IPS DF 6.9 (cell line): Measurements from ENCODE around the gene DGCR8.
"Not testable (repeated sequence)": the region's sequence is repeated elsewhere in the genome, so short reads cannot be mapped to it uniquely, and the experiment has no call there.

Source experiments
- DNase-seq: peaks from one replicate; pipeline ENCODE4 v3.0.0-alpha.2; 2013; ENCODE audit warnings: low read depth, low spot score
- H3K27ac ChIP-seq: one replicate; pipeline ENCODE4 v1.5.1; 2013; ENCODE audit warnings: low read length, control low read depth
- H3K27me3 ChIP-seq: 2 replicates; pipeline ENCODE4 v1.6.1; 2013; ENCODE audit warnings: mild to moderate bottlenecking, low read length; ENCODE audit not compliant: control insufficient read depth, insufficient read depth
- H3K36me3 ChIP-seq: 2 replicates; pipeline ENCODE4 v1.6.1; 2013; ENCODE audit warnings: low read length; ENCODE audit not compliant: control insufficient read depth, insufficient read depth
- H3K4me1 ChIP-seq: 2 replicates; pipeline ENCODE4 v1.6.1; 2013; ENCODE audit warnings: low read length; ENCODE audit not compliant: control insufficient read depth, insufficient read depth
- H3K4me3 ChIP-seq: 2 replicates; pipeline ENCODE4 v1.5.1; 2013; ENCODE audit warnings: mild to moderate bottlenecking, low read length
- H3K9me3 ChIP-seq: 2 replicates; pipeline ENCODE4 v1.6.1; 2013; ENCODE audit warnings: low read length, inconsistent platforms; ENCODE audit not compliant: control insufficient read depth, insufficient read depth
- WGBS: extraction: QIAGEN DNeasy Blood & Tissue Kit; methylation state at CpG from one replicate; pipeline ENCODE4 v1.1.7; 2013; ENCODE audit warnings: mixed read lengths, missing lambda C conversion rate; ENCODE audit not compliant: insufficient read length, insufficient coverage; 5-methylcytosine and 5-hydroxymethylcytosine counted together

The DGCR8 gene

DNA sequence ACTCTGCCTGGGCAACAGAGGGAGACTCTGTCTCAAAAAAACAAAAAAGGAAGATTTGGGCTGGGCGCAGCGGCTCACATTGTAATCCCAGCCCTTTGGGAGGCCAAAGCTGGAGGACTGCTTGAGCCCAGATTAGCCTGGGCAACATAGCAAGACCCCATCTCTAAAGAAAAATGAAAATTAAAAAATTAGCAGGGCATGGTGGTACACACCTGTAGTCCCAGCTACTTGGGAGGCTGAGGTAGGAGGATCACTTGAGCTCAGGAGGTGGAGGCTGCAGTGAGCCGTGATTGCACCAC is 12.7 kb upstream of the DGCR8 start:
- DNase-seq, H3K4me3 ChIP-seq, H3K36me3 ChIP-seq, H3K4me1 ChIP-seq, H3K27me3 ChIP-seq, H3K27ac ChIP-seq, H3K9me3 ChIP-seq: not testable (repeated sequence)
- WGBS = no CpG with 5 or more reads among the region's 3 CpGs

DNA sequence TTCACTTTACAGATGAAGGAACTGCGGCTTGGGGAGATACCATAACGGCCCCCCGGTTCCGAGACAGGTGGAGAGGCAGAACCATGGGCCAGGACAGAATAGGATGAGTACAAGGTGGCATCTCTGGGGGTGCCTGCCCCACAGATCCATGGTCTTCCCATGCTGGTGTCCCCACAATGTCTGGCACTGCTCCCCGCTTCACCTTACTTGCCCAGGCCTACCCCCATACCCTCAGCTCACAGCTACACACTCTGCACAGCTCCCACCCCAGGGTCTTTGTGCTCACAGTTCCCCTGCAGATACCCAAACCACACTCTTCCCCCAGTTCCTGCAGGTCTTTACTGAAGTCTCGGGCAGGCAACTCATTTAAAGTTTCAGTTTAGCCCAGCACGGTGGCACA is 11.4 kb upstream of the DGCR8 start:
- WGBS = no CpG with 5 or more reads among the region's 7 CpGs
- Histone ChIP-seq H3K4me3 (no peak overlapping the region), H3K9me3 (no peaks in the 10 kb centered on the region), H3K27ac (no peak overlapping the region), H3K4me1 (no peaks in the 10 kb centered on the region), H3K36me3 (no peaks in the 10 kb centered on the region), H3K27me3 (no peaks in the 10 kb centered on the region)
- no peak for DNase-seq

DNA sequence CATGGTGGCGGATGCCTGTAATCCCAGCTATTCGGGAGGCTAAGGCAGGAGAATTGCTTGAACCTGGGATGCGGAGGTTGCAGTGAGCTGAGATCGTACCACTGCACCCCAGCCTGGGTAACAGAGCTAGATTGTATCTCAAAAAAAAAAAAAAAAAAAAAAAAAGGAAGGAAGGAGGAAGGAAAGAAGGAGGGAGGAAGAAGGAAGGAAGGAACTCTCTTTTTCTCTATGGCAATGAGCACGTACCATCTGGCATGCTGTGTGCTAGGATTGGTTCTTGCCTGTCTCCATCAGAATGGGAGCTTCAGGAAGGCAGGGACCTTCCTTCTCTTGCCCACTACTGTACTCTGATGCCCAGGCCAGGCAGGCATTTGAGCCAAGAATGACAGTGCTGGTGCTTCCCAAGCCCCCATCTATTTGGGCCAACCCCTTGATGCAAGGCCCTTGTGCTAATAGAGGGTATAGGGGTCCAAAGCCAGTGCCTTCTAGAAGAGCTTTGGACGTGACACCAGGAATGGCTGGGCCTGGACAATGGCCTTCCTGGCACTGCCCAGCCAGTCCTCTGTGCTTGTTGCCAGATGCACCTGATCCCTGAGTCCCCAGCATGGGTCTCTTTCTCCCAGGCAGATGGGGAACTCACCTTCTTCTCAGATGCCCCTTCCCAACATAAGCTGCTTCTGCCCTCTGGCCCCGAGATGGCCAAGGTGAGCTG is 10.6 kb upstream of the DGCR8 start:
- H3K36me3 ChIP-seq = no peaks in the 10 kb centered on the region
- H3K4me1 ChIP-seq = no peaks in the 10 kb centered on the region
- H3K4me3 ChIP-seq = no peak overlapping the region
- no peaks in the 10 kb centered on the region for H3K27me3 ChIP-seq
- DNase-seq = no peak
- H3K27ac ChIP-seq = no peak overlapping the region
- H3K9me3 ChIP-seq = no peaks in the 10 kb centered on the region
- WGBS = no CpG with 5 or more reads among the region's 7 CpGs

DNA sequence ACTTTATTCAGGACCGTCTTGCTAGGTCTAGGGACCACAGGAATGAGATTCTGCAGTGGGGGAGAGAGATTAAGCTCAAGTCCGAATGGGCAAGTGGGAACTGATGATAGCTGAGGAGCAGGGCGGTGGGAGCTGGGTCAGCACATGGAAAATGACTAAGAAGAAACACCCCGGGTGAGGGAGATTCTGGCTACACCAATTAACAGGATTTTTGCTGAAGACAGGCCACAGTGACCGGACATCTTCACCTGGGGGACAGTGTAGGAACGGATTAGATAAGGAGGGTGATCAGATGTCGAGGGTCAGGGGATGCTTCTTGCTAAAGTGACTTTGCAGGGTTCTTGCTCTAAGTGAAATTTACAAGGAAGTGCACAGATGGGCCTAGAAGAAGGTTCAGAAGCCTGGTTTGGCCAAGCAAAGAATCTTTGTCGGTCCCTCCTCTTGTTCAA is 8.5 kb upstream of the DGCR8 start:
- WGBS = no CpG with 5 or more reads among the region's 8 CpGs
- Histone ChIP-seq H3K4me1 (no peaks in the 10 kb centered on the region), H3K4me3 (no peak overlapping the region), H3K9me3 (no peaks in the 10 kb centered on the region), H3K36me3 (no peaks in the 10 kb centered on the region), H3K27me3 (no peaks in the 10 kb centered on the region), H3K27ac (no peak overlapping the region)
- DNase-seq = no peak

GRCh38 chr22:20076627-20077172 is 3.3 kb upstream of the DGCR8 start:
- Histone ChIP-seq H3K4me3 (no peak overlapping the region), H3K27me3 (no peaks in the 10 kb centered on the region), H3K27ac (no peak overlapping the region), H3K36me3 (no peaks in the 10 kb centered on the region), H3K4me1 (no peaks in the 10 kb centered on the region; the same call in 1 of the 2 replicates), H3K9me3 (no peaks in the 10 kb centered on the region)
- WGBS = no CpG with 5 or more reads among the region's 6 CpGs
- no peak for DNase-seq

DNA sequence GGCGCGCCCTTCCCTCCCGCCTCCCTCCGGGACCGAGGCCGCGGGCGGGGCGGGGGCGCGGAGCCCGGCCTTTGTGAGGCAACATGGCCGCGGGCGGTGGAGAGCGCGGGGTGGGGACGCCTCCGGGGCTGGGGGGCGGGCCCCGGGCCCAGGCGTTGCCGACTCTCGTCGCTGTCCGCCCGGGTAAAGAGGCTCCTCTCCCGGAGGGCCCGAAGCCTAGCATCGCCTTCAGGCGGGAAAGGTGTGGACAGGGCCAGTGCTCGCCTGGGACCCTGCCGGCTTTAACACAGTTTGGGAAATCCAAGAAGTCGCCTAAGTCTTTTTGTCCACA is 369 bp downstream of the DGCR8 start:
- H3K27ac ChIP-seq = no peak overlapping the region
- H3K36me3 ChIP-seq = no peaks in the 10 kb centered on the region
- no peaks in the 10 kb centered on the region for H3K9me3 ChIP-seq
- no CpG with 5 or more reads among the region's 34 CpGs for WGBS
- H3K4me1 ChIP-seq = peaks cover 1% of the 10 kb centered on the region; the same call in 1 of the 2 replicates
- H3K4me3 ChIP-seq = peak overlapping the region; percentile 82; the same call in 1 of the 2 replicates
- no peaks in the 10 kb centered on the region for H3K27me3 ChIP-seq
- no peak for DNase-seq

GRCh38 chr22:20080776-20081654 is 974 bp downstream of the DGCR8 start:
- no CpG with 5 or more reads among the region's 27 CpGs for WGBS
- peak overlapping the region; percentile 82; the same call in 1 of the 2 replicates for H3K4me3 ChIP-seq
- H3K4me1 ChIP-seq = peaks cover 1% of the 10 kb centered on the region; the same call in 1 of the 2 replicates
- DNase-seq = no peak
- no peak overlapping the region for H3K27ac ChIP-seq
- H3K27me3 ChIP-seq = no peaks in the 10 kb centered on the region
- no peaks in the 10 kb centered on the region for H3K9me3 ChIP-seq
- peaks cover 4% of the 10 kb centered on the region; the same call in 1 of the 2 replicates for H3K36me3 ChIP-seq

DNA sequence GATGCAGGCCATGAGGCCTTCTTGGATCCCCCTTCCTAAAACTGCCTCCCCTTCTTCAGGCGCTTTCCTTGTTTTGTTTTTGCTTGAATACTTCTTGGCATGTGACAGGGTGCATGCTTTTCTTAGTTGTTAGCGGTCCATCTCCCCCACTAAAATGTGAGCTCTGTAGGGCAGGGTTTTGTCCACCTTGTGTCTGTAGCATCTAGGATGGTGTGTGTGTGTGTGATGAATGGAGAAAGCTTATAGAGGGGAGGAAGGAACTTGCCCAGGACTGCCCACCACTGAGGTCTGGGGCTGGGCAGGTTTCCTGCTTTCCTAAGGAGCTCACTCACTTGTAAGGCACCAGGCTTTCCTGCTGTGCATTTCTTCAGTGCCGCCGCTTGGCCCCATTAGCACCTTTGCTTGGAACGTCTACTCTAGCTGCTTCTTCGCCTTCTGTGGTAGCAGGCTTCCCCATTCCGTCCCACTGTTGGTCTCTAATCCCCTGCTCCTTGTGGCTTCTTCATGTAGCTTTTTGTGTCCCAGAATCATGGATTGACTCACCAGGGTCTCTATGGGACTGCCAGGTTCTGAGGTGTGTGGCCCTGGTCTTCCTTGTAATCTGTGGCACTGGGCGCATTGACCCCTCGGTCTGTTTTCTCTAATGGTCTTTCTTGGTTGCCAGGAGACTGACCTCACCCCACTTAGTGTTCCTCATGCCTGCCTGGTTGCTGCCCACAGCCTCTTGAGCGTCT is 3.3 kb downstream of the DGCR8 start:
- H3K36me3 ChIP-seq = peaks cover 24% of the 10 kb centered on the region
- H3K27ac ChIP-seq = no peak overlapping the region
- no peak for DNase-seq
- no peaks in the 10 kb centered on the region for H3K27me3 ChIP-seq
- peaks cover 1% of the 10 kb centered on the region; the same call in 1 of the 2 replicates for H3K4me1 ChIP-seq
- WGBS = no CpG with 5 or more reads among the region's 10 CpGs
- no peak overlapping the region for H3K4me3 ChIP-seq
- no peaks in the 10 kb centered on the region for H3K9me3 ChIP-seq

DNA sequence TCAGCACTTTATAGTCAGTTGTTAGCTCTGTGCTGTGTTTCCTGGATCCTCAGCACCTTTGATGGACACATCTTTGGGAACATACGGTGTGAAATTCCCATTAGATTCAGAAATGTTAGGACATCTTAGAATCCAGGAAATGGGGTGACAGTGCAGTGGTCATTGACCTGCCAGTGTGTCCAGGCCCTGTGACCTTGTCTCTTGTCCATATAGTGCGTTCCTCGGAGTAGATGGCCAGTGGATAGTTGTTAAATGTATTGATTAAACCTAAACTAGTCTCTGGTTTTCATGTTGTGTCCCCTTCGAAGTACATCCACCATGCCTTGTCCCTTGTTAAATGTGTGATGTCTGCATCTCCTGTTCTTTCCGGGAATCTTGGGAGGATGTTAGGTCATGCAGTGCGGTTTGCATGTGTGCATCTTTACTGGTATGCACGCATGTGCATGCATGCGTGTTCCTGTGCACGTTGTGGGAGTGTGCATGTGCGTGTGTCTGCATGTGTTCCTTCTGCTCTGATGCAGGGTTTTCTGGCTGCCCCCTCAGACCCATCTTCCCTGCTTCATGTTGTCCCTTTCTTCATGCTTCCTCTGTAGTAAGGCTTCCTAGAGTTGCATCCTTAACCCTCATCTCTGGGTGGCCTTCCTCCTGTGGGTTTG is 4.0 kb downstream of the DGCR8 start:
- Histone ChIP-seq H3K36me3 (peaks cover 31% of the 10 kb centered on the region), H3K9me3 (no peaks in the 10 kb centered on the region), H3K27me3 (no peaks in the 10 kb centered on the region), H3K4me3 (no peak overlapping the region), H3K4me1 (peaks cover 1% of the 10 kb centered on the region; the same call in 1 of the 2 replicates), H3K27ac (no peak overlapping the region)
- DNase-seq = no peak
- WGBS = no CpG with 5 or more reads among the region's 10 CpGs
